HG03378 (cell line): ENCODE data around the gene NAMPT.

Experiments used
- ATAC-seq: cut with Tn5 transposase; IDR thresholded peaks from one replicate; pipeline ENCODE4 v1.9.1; 2021; ENCODE audit warnings: mild to moderate bottlenecking, moderate library complexity; ENCODE audit not compliant: unreplicated experiment

Gene NAMPT

DNA sequence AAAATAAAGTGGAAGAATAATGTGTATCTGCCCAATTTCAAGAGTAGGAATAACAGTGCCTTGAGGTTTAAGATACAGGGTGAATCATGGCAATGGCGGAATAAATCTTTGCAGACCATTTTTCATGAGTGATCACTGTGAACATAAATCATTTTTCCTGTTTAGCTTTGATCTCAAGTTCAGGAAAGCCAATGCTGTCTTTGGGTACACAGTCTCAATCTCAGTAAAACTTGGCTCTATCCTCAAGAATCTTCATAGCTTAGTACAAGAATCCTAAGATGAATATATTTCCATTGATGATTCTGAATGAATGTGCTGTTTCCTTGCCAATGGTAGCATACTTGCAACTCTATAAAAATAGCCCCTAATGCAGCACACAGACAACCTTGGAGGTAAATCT lies 6.8 kb downstream of the NAMPT start:
- no peak for ATAC-seq

- ATAC-seq: no peak
These were observed 8.3 kb downstream of the NAMPT start for GRCh38 chr7:106276513-106276912.

DNA sequence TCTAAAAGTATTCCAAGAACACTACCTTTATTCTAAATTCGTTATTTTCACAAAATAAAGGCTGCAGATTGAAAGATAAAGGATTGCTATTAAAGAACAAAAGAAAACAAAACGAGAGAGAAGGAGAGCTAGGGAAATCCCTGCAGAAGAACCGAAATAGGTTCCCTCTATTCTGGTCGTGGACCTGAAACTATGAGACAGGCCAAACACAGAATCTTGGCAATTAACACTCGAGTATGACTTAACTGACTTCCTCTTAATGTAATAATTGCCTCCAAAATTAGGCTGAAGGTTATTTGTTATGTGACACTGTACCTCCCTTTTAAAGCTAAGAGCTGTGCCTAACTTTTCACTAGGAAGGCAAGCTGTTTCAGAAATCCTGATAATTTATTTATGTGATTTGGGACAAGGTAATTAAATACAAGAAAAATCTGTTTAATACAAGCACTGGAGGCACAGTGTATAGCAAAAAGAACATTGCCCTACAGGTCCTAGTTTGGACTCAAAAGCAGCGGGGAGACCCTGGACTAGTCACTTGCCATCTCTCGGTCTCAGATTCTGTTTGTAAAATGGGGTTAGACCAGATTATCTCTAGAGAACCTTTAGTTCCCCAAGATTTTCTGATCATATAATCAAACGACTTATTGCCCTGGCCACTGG lies 11.6 kb downstream of the NAMPT start:
- peak; percentile 56 for ATAC-seq

DNA sequence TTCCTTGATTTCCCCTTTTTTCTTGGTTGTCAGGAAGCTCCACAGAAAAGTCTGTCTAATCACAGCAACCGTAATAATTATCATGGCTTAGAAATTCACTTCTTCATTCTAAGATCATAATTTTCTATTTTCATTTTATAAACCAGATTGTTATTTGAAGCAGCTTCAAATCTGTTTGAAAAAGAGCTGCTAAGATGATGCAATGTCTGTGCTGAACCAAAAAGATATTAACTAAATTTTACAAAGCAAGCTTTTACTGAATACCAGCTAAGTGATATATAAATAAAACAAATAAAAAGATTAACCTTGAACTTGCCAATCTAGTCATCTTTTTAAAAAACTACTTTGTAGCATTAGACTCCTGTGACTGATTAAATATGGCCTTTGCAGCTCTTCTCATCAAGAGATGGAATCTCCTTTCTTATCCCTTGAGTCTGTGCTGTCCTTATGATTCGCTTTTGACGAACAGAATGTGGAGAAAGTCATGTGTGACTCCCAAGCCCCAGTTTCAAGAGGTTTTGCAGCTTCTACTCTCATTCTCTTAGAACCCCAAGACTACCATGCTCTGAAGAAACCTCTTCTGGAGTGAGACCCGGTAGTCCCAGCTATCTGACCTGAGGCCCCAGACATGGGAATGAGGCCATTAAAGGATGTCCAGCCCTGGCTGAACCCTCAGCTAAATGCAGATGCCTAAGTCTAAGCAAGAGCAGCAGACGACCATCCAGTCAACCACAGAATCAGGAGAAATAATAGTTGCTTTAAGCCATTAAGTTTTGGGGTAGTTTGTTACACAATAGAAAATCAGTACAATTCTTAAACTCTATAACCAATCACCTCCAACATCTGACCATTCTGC lies 14.4 kb downstream of the NAMPT start:
- no peak for ATAC-seq

GRCh38 chr7:106269254-106269961 lies 15.4 kb downstream of the NAMPT start:
- ATAC-seq: no peak

GRCh38 chr7:106265133-106265532 lies 19.6 kb downstream of the NAMPT start:
- ATAC-seq: no peak

DNA sequence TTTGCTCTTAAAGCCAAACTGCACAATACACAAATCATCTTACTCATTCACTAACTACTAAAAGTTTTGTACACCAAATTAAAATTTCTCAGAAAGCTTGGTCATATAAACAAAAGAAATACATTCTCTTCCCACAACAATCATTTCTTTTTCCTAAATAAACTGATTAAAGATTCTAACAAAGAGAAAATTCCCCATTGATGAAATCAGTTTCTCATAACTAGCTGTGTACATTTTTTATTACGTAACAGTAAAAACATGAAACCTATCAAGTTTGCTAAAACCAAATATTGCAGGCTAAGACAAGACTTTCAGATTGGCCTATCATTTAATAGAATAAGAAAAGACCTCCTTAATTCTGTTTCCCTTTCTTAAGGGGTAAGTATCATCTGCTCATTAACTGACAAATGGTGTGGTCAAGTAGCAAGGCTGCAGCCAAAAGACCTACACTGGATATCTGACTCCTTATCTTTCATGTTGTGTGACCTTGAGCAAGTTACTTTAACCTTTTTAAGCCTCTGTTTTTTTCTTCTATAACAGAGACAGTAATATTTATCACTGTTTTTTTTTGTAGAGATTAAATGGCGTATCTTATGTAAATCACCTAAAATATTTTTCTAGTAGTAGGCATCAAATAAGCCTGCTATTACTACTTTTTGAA lies 22.4 kb downstream of the NAMPT start:
- no peak for ATAC-seq

- ATAC-seq: peak; percentile 45
These were observed 24.6 kb downstream of the NAMPT start for GRCh38 chr7:106260136-106260561.

DNA sequence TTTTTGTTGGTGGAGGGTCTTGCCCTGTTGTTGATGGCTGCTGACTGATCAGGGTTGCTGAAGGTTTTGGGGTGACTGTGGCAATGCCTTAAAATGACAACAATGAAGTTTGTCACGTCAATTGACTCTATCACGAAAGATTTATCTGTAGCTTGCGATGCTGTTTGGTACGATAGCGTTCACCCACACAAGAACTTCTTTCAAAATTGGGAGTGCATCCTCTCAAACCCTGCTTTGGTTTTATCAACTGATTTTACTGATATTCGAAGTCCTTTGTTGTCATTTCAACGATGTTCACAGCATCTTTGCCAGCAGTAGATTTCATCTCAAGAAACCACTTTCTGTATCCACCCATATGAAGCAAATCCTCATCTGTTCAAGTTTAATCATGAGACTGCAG lies 26.0 kb downstream of the NAMPT start:
- ATAC-seq: no peak

DNA sequence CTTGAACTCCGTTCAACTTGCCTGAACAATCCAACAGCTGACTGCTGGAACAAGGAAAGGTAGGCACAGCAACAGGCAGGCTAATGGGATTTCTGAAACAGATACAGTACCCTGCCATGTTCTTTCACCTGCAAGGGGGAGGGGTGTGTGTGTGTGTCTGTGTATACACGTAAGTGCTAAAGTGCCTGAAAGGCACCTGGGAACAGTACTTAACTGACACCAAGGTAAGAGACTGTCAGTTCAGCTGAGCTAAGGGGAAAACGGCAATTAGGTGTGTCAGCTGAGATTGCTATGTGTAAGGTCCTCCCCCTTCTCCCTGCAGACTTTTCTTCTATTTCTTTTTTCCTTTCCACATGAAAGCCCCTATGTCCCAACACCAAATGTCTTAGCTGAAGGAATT lies 27.0 kb downstream of the NAMPT start:
- no peak for ATAC-seq

GRCh38 chr7:106256144-106256543 lies 28.6 kb downstream of the NAMPT start:
- no peak for ATAC-seq

GRCh38 chr7:106255246-106255645 lies 29.5 kb downstream of the NAMPT start:
- ATAC-seq: no peak

- no peak for ATAC-seq
These were observed 30.2 kb downstream of the NAMPT start for GRCh38 chr7:106254525-106255116.

DNA sequence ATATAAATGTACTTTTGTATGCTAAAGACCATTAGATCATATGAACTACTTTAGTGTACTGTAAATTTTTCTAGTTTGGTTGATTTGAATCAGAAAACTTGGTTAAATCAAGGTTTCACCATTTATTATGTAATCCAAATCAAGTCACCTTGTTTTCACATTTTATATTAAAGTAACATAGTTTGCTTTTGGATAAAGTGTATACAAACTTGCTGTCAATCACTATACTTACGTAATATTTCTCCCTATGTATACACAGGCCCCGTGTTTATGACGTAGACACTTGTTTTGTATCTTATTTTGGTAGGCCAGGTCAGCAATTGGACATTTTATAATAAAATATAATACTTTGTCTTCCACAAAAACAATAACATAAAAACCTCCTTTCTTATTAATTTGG lies 32.2 kb downstream of the NAMPT start:
- ATAC-seq: no peak

DNA sequence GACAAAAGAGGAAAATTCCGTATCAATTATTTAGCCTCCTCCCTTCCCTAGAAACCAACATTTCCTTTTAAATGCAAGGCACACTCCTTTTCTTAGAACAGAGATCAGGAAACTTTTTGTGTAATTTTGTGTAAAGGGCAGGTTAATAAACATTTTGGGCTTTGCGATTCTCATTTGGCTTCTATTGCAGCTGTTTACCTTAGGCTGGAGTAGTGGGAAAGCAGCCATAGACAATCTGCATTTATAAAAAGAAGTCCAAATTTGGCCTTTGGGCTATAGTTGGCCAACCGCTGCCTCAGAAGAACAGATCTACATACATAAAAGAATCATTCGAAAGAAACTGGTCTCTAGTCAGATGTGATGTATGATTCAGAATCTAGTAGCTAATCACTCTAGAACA lies 35.3 kb downstream of the NAMPT start:
- ATAC-seq: no peak

GRCh38 chr7:106248600-106248999 lies 36.2 kb downstream of the NAMPT start:
- no peak for ATAC-seq

DNA sequence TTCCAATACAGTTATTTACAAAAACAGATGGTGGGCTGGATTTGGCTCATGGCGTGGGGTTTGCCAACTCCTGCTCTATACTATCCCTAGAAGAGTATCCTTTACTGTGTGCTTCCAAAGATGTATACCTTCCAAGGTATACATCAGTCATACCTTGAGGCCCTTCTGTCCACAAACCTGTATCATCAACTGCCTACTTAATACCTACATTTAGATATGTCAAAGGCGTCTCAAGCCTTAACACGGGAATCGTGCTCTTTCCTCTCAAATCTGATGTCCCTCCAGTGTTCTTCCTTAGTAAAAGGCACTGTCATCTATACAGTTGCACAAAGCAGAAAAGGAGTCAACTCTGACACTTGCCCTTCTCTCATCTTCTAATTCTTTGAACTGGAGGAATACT lies 36.9 kb downstream of the NAMPT start:
- no peak for ATAC-seq

DNA sequence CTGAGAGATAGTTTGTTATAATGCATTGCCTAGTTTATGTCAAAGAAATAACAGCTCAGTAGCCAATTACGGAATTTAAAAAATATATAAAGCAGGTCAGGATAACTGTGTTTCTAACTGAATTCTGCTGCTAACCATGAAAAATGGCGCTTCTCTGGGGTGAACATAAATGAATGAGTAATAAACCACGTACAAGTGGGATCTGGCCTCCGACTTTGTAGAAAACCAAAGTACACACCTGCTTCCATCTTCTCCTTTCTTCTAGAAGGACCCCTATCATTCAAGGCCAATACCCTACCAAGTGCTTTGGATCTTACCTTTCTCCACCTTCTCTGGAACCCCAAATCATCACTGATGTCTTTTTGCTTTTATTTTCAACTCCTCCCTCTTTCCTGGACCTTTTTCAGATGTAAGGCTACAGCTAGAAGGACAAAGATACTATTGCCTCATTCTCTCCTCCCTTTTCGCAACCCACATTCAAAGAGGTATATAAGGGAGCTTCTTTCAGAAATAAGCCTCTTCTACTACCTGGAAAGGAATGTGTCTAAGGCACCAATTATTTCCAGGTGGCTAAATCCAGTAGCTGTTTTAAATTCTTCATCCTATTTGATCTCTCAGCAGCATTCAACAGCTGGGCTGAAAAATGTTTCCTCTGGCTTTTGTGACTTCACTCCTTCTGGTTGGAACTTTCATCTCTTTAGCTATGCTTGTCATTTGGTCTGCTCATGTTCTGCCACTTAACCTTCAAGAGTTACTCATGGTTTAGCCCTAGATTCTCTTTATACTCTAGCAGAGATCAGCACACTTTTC lies 37.7 kb downstream of the NAMPT start:
- no peak for ATAC-seq

GRCh38 chr7:106243893-106244292 lies 40.9 kb downstream of the NAMPT start:
- ATAC-seq: no peak

GRCh38 chr7:106239406-106239805 lies 45.4 kb downstream of the NAMPT start:
- ATAC-seq: no peak
